ENCODE data around the gene IFI44L. TPM values are rescaled to one million over a fixed set of nuclear protein-coding genes. Genes with fewer than 3 reads are reported as not detected.

IFI44L gene
- total RNA-seq, 1 experiment from 2014 or later: not detected

GRCh38 chr1:78690516-78690915 is 70.3 kb downstream of the IFI44L start:
- Mint-ChIP-seq H3K36me3 (ENCODE audit: insufficient read depth, unreplicated experiment) (no peaks in the 10 kb centered on the region), H3K4me1 (ENCODE audit: low read depth, unreplicated experiment) (no peaks in the 10 kb centered on the region), H3K27ac (ENCODE audit: unreplicated experiment) (no peak overlapping the region), H3K9me3 (ENCODE audit: unreplicated experiment) (no peaks in the 10 kb centered on the region), H3K4me3 (ENCODE audit: unreplicated experiment) (no peak overlapping the region), H3K27me3 (ENCODE audit: insufficient read depth, unreplicated experiment) (no peaks in the 10 kb centered on the region)
- TF ChIP-seq CTCF (IDR thresholded peaks at IDR 0.05; ENCODE audit: insufficient read depth in 1 of 2, low read depth in 1 of 2, low read length in 1 of 2, severe bottlenecking in 1 of 2, unreplicated experiment in 1 of 2): no peak
- ChIA-PET CTCF (no interaction called here), POLR2A (no interaction called here)
- intact Hi-C loops (cut with micrococcal nuclease; ENCODE audit: unreplicated experiment): no loop called here
- no peak for DNase-seq
- Histone ChIP-seq H3K4me3 (ENCODE audit: low read depth, low read length) (no peak overlapping the region), H3K9me3 (no peaks in the 10 kb centered on the region), H3K36me3 (ENCODE audit: control insufficient read depth, insufficient read depth, low read length) (no peaks in the 10 kb centered on the region), H3K4me1 (no peaks in the 10 kb centered on the region), H3K27me3 (replicated peaks; ENCODE audit: control insufficient read depth, insufficient read depth, low read length) (no peaks in the 10 kb centered on the region)
- no TSS peak for BruUV-seq (replicated peaks)

DNA sequence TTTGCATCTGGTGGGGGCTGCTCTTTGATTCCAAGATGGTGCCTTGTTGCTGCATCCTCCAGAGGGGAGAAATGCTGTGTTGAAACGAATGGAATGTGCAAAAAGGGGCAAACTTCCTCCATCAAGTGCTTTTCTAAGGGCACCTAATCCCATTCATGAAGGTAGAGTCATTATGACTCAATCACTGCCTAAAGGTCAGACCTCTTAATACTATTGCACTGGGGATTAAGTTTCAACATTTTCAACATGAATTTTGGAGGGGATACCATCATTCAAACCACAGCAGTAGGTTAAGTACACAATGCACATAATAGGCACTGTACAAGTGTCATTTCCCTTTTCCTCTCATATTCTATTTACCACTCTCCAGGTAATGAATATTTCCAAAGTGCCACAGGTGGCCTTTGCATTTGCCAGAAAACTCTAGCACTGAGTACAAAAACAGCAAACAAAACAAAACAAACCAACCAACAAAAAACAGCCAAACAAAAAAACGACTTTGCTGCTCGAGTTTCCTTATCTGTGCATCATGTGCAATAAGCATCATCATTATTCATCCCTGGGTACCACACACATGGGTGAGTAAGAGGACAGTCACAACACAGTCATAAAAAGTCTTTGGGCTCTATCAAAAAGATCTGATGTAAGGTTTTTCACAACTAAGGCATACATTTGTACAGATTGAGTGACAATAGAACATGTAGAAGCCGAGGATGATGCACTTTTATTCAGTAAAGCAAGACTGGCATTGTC is 71.9 kb downstream of the IFI44L start:
- H3K4me1 Mint-ChIP-seq (ENCODE audit: low read depth, unreplicated experiment): no peaks in the 10 kb centered on the region
- H3K9me3 ChIP-seq: no peaks in the 10 kb centered on the region
- POLR2A ChIA-PET: no interaction called here
- H3K4me3 ChIP-seq (ENCODE audit: low read depth, low read length): no peak overlapping the region
- H3K36me3 Mint-ChIP-seq (ENCODE audit: insufficient read depth, unreplicated experiment): no peaks in the 10 kb centered on the region
- no peak for DNase-seq
- H3K9me3 Mint-ChIP-seq (ENCODE audit: unreplicated experiment): no peaks in the 10 kb centered on the region
- no peak overlapping the region for H3K4me3 Mint-ChIP-seq (ENCODE audit: unreplicated experiment)
- no peaks in the 10 kb centered on the region for H3K36me3 ChIP-seq (ENCODE audit: control insufficient read depth, insufficient read depth, low read length)
- intact Hi-C loops (cut with micrococcal nuclease; ENCODE audit: unreplicated experiment): no loop called here
- H3K27ac Mint-ChIP-seq (ENCODE audit: unreplicated experiment): no peak overlapping the region
- H3K4me1 ChIP-seq: no peaks in the 10 kb centered on the region
- no peak for TF ChIP-seq CTCF (IDR thresholded peaks at IDR 0.05; ENCODE audit: insufficient read depth in 1 of 2, low read depth in 1 of 2, low read length in 1 of 2, severe bottlenecking in 1 of 2, unreplicated experiment in 1 of 2)
- H3K27me3 Mint-ChIP-seq (ENCODE audit: insufficient read depth, unreplicated experiment): no peaks in the 10 kb centered on the region
- CTCF ChIA-PET: no interaction called here
- no TSS peak for BruUV-seq (replicated peaks)
- H3K27me3 ChIP-seq (replicated peaks; ENCODE audit: control insufficient read depth, insufficient read depth, low read length): no peaks in the 10 kb centered on the region

Other genes with a start within 250 kb of the IFI44L start
- gene PTGFR, start 129.5 kb upstream of the IFI44L start, total RNA-seq (2022): not detected in 2 replicates
- not detected in 2 replicates for gene IFI44, start 29.4 kb downstream of the IFI44L start, total RNA-seq (2022)

All from Caco-2 (cell line).